ENCODE results near the gene VAV3. TPM values are rescaled to one million over a fixed set of nuclear protein-coding genes. Genes with fewer than 3 reads are reported as not detected.

VAV3 gene
- total RNA-seq, 1 donor from 2014 or later, result 1.8 TPM

DNA sequence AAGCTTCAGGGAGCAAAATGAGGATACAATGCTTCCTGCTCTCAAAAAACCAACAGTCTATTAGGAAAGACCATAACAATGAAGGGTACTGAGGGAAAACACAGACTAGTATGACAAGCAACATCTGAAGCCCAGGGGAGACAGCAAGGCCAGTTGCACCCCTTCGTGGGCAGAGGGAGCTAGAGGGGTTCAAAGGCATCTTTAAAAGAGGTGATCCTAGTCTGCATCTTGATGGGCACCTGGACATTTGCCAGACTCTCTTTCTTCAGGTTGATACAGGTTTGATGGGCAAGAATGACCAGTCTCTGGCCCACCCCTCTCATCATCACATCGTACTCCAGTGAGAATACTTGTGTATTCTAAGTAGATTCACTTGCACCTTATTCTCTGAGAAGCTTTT, 177.7 kb downstream of the VAV3 start:
- no peak for DNase-seq (ENCODE audit: low spot score, unreplicated experiment)
- Mint-ChIP-seq H3K4me3 (ENCODE audit: low read depth) (no peak overlapping the region), H3K36me3 (ENCODE audit: insufficient read depth) (no peaks in the 10 kb centered on the region)

DNA sequence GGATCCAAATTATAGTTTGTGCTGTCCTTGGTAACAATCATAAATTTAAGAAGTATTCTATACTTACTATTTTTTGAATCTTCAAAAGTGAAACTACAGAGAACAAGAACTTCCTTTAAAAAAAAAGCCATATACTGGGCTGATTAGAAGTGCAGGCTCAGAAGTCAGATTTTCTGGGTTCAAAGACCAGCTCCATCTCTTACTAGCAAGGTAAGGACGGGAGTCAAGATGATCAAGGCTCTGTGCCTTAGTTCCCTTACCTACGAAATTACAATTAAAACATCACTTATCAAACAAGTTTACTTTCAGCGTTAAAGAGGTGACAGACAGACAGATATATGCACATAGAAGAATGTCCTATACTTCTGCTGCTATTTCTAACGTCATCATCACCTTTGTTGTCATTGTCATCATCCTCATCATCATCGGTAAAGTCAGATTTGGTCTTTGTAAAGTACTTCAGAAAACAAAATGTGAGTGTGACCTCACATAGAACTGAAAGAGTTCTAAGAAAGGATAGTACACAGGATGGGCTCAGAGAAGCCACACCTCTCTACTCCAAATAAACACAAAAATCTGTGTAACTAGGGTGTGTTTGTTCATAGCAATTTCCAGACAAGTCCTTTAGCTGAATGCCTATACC, 178.7 kb downstream of the VAV3 start:
- no peak overlapping the region for H3K27ac Mint-ChIP-seq
- no peaks in the 10 kb centered on the region for H3K4me1 Mint-ChIP-seq (ENCODE audit: low read depth)
- H3K27me3 Mint-ChIP-seq, result peaks cover 15% of the 10 kb centered on the region
- H3K36me3 Mint-ChIP-seq (ENCODE audit: insufficient read depth), result no peaks in the 10 kb centered on the region
- no peak for DNase-seq (ENCODE audit: low spot score, unreplicated experiment)
- TF ChIP-seq, protein P1, sequence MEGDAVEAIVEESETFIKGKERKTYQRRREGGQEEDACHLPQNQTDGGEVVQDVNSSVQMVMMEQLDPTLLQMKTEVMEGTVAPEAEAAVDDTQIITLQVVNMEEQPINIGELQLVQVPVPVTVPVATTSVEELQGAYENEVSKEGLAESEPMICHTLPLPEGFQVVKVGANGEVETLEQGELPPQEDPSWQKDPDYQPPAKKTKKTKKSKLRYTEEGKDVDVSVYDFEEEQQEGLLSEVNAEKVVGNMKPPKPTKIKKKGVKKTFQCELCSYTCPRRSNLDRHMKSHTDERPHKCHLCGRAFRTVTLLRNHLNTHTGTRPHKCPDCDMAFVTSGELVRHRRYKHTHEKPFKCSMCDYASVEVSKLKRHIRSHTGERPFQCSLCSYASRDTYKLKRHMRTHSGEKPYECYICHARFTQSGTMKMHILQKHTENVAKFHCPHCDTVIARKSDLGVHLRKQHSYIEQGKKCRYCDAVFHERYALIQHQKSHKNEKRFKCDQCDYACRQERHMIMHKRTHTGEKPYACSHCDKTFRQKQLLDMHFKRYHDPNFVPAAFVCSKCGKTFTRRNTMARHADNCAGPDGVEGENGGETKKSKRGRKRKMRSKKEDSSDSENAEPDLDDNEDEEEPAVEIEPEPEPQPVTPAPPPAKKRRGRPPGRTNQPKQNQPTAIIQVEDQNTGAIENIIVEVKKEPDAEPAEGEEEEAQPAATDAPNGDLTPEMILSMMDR (IDR thresholded peaks at IDR 0.05; ENCODE audit: unreplicated experiment), result no peak
- no peak overlapping the region for H3K4me3 Mint-ChIP-seq (ENCODE audit: low read depth)
- H3K9me3 Mint-ChIP-seq (ENCODE audit: low read depth), result no peaks in the 10 kb centered on the region

More for the DNA sequence above, 177.7 kb downstream of the VAV3 start:
- Mint-ChIP-seq H3K4me1 (ENCODE audit: low read depth) (no peaks in the 10 kb centered on the region), H3K27ac (no peak overlapping the region), H3K9me3 (ENCODE audit: low read depth) (no peaks in the 10 kb centered on the region), H3K27me3 (peaks cover 15% of the 10 kb centered on the region)
- TF ChIP-seq, protein P1 (IDR thresholded peaks at IDR 0.05; ENCODE audit: unreplicated experiment), result peak; percentile 14

DNA sequence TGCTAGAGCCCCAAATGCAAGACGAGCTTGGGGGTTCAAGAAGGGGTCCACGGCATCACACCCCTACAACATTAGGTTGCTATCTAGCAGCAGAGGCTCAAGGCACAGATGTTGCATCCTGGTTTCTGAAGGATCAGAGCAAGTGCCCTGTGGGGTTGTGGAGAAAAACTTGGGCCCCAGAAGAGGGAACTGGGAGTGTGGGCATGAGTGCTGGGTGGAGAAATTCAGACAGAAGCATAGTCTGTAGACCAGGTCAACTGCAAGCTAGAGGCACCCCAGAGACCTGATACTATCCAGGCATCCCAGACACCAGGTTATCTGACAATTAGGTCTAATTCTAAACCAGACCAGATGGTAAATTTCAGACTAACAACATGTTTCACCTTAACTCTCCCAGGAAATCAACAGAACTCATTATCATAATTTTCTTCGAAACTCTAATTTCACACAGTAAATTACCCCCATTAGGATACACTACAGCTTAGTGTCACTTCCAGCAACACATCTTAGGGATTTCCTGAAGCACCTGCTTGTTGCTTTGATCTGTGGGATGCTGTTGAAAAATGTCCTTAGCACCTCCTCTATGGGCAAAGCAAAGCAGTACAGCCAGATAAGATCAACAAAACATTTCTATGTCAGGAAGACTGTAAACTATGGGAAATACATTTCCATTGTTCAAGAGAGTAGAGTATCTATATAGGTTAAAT, 179.3 kb downstream of the VAV3 start:
- no peak for DNase-seq (ENCODE audit: low spot score, unreplicated experiment)
- Mint-ChIP-seq H3K27ac (no peak overlapping the region), H3K4me3 (ENCODE audit: low read depth) (no peak overlapping the region), H3K27me3 (peaks cover 15% of the 10 kb centered on the region), H3K36me3 (ENCODE audit: insufficient read depth) (no peaks in the 10 kb centered on the region), H3K9me3 (ENCODE audit: low read depth) (no peaks in the 10 kb centered on the region), H3K4me1 (ENCODE audit: low read depth) (no peaks in the 10 kb centered on the region)
- TF ChIP-seq, protein P1 (IDR thresholded peaks at IDR 0.05; ENCODE audit: unreplicated experiment), result no peak

DNA sequence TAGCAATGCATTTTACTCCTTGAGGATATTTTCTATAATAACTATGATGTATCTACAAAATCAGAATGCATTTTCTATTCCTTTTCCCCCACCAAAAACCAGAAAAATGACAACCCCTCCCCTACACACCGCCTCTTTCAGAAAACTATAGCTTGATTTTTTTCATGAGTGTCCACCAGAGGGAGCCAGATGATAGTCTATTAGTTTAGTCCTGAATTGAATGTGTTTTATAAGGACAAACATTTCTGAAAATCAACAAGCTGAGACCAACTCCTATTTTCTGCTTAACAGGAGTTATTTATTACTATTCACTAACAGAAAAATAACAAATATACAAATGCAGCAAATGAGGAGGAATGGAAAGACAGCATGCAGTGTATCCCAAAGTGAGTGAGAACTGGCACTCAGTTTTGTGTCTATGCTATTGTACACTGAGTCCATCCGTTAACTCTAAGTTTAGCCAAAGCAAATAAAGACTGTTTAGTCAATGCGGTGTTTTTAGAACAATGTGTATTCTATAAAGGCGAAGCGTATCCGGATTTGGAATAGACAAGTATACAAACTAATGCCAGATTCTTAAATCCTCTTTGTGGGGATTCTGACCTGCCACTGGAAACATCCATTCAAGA, 182.6 kb downstream of the VAV3 start:
- no peaks in the 10 kb centered on the region for H3K36me3 Mint-ChIP-seq (ENCODE audit: insufficient read depth)
- H3K9me3 Mint-ChIP-seq (ENCODE audit: low read depth), result no peaks in the 10 kb centered on the region
- DNase-seq (ENCODE audit: low spot score, unreplicated experiment), result peak; percentile 26
- TF ChIP-seq, protein P1 (IDR thresholded peaks at IDR 0.05; ENCODE audit: unreplicated experiment), result peak; percentile 87
- H3K4me3 Mint-ChIP-seq (ENCODE audit: low read depth), result no peak overlapping the region
- H3K4me1 Mint-ChIP-seq (ENCODE audit: low read depth), result no peaks in the 10 kb centered on the region
- H3K27me3 Mint-ChIP-seq, result peaks cover 5% of the 10 kb centered on the region
- no peak overlapping the region for H3K27ac Mint-ChIP-seq

DNA sequence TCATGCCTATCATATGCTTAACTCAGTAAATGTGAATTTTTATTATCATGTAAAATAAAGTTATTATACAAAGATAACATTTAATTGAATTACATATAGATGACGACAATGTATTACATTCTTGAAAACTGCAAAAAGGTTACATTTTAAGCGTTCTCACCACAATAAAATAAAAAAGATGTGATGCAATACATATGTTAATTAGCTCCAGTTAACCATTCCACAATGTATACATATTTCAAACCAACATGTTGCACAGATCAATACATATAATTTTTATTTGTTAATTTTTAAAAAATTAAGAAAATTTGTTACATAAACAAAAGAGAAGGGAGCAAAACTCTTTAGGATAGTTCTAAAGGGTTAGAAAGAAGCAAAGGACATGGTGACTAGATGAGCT, 183.7 kb downstream of the VAV3 start:
- DNase-seq (ENCODE audit: low spot score, unreplicated experiment), result no peak
- H3K9me3 Mint-ChIP-seq (ENCODE audit: low read depth), result no peaks in the 10 kb centered on the region

More for the DNA sequence above, 183.7 kb downstream of the VAV3 start:
- no peak overlapping the region for H3K27ac Mint-ChIP-seq
- H3K27me3 Mint-ChIP-seq, result no peaks in the 10 kb centered on the region
- H3K36me3 Mint-ChIP-seq (ENCODE audit: insufficient read depth), result no peaks in the 10 kb centered on the region
- TF ChIP-seq, protein P1 (IDR thresholded peaks at IDR 0.05; ENCODE audit: unreplicated experiment), result no peak
- peaks cover 8% of the 10 kb centered on the region for H3K4me1 Mint-ChIP-seq (ENCODE audit: low read depth)
- H3K4me3 Mint-ChIP-seq (ENCODE audit: low read depth), result no peak overlapping the region

All from progenitor cell of endocrine pancreas (in vitro differentiated cells).